ENCODE measurements around the gene WIPF2. TPM values are rescaled to one million over a fixed set of nuclear protein-coding genes. Genes with fewer than 3 reads are reported as not detected.
"Not testable (repeated sequence)": the region's sequence is repeated elsewhere in the genome, so short reads cannot be mapped to it uniquely, and the experiment has no call there.

The WIPF2 gene
- total RNA-seq, 3 donors from 2014 or later (not counting 1 experiment from before 2014, with no cell fraction given), result 43.2 to 47.4 (median 43.9) TPM

- Histone ChIP-seq H3K36me3 (ENCODE audit: control insufficient read depth, insufficient read depth, low read length) (no peaks in the 10 kb centered on the region), H3K9me3 (ENCODE audit: control insufficient read depth, insufficient read depth, low read length) (no peaks in the 10 kb centered on the region), H3K27ac (ENCODE audit: low read length) (no peak overlapping the region), H3K27me3 (ENCODE audit: control insufficient read depth, insufficient read depth, low read length) (no peaks in the 10 kb centered on the region), H3K4me1 (ENCODE audit: control insufficient read depth, insufficient read depth, low read length) (no peaks in the 10 kb centered on the region), H3K4me3 (ENCODE audit: low read length) (no peak overlapping the region)
- ATAC-seq, result no peak
- DNase-seq, result no peak
- intact Hi-C loops (cut with micrococcal nuclease), result no loop called here
- Mint-ChIP-seq H3K4me1 (no peaks in the 10 kb centered on the region), H3K36me3 (no peaks in the 10 kb centered on the region), H3K27ac (no peak overlapping the region), H3K4me3 (no peak overlapping the region), H3K9me3 (no peaks in the 10 kb centered on the region), H3K27me3 (ENCODE audit: low read depth in 2 of 2) (no peaks in the 10 kb centered on the region)
- TF ChIP-seq CTCF (IDR thresholded peaks at IDR 0.05), result no peak
- WGBS (ENCODE audit: insufficient coverage), result 100% methylated on average over 1 of the region's 2 CpGs
These were observed 78.4 kb downstream of the WIPF2 start for GRCh38 chr17:40297511-40297910.

GRCh38 chr17:40298726-40299125, 79.6 kb downstream of the WIPF2 start:
- H3K27me3 Mint-ChIP-seq (ENCODE audit: low read depth in 2 of 2), result no peaks in the 10 kb centered on the region
- no peak overlapping the region for H3K4me3 Mint-ChIP-seq
- H3K36me3 ChIP-seq (ENCODE audit: control insufficient read depth, insufficient read depth, low read length), result no peaks in the 10 kb centered on the region
- DNase-seq (no peak), ATAC-seq (no peak)
- peaks cover 3% of the 10 kb centered on the region for H3K4me1 ChIP-seq (ENCODE audit: control insufficient read depth, insufficient read depth, low read length)
- H3K9me3 Mint-ChIP-seq, result no peaks in the 10 kb centered on the region
- no peak overlapping the region for H3K27ac ChIP-seq (ENCODE audit: low read length)
- H3K4me1 Mint-ChIP-seq, result peaks cover 6 to 7% of the 10 kb centered on the region in 2 donors
- H3K27me3 ChIP-seq (ENCODE audit: control insufficient read depth, insufficient read depth, low read length), result no peaks in the 10 kb centered on the region
- H3K27ac Mint-ChIP-seq, result no peak overlapping the region
- H3K4me3 ChIP-seq (ENCODE audit: low read length), result no peak overlapping the region
- no peaks in the 10 kb centered on the region for H3K36me3 Mint-ChIP-seq
- no peaks in the 10 kb centered on the region for H3K9me3 ChIP-seq (ENCODE audit: control insufficient read depth, insufficient read depth, low read length)
- 100% methylated on average over 1 of the region's 3 CpGs for WGBS (ENCODE audit: insufficient coverage)
- intact Hi-C loops (cut with micrococcal nuclease), result no loop called here
- no peak for TF ChIP-seq CTCF (IDR thresholded peaks at IDR 0.05)

DNA sequence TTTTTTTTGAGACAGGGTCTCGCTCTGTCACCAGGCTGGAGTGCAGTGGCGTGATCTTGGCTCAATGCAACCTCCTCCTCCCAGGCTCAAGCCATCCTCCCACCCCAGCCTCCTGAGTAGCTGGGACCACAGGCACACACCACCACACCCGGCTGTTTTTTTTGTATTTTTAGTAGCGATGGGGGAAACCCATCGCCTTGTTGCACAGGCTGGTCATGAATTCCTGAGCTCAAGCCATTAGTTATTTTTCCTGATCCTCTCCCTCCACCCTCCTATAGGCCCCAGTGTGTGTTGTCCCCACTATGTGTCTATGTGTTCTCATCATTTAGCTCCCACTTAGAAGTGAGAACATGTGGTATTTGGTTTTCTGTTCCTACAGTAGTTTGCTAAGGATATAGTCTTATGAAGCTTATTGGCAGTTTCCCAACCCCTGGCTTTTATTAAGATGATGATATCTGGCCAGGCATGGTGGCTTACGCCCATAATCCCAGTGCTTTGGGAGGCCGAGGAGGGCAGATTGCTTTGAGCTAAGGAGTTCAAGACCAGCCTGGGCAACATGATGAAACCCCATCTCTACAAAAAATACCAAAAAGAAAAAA, 80.2 kb downstream of the WIPF2 start:
- 95% methylated on average over 6 of the region's 7 CpGs for WGBS (ENCODE audit: insufficient coverage)
- intact Hi-C loops (cut with micrococcal nuclease); H3K36me3 ChIP-seq (ENCODE audit: control insufficient read depth, insufficient read depth, low read length); DNase-seq; H3K9me3 Mint-ChIP-seq; H3K27ac Mint-ChIP-seq; H3K4me3 ChIP-seq (ENCODE audit: low read length); H3K9me3 ChIP-seq (ENCODE audit: control insufficient read depth, insufficient read depth, low read length); H3K36me3 Mint-ChIP-seq; H3K4me1 ChIP-seq (ENCODE audit: control insufficient read depth, insufficient read depth, low read length); ATAC-seq; H3K27me3 Mint-ChIP-seq (ENCODE audit: low read depth in 2 of 2); H3K27ac ChIP-seq (ENCODE audit: low read length); H3K4me1 Mint-ChIP-seq; H3K27me3 ChIP-seq (ENCODE audit: control insufficient read depth, insufficient read depth, low read length); H3K4me3 Mint-ChIP-seq: not testable (repeated sequence)

DNA sequence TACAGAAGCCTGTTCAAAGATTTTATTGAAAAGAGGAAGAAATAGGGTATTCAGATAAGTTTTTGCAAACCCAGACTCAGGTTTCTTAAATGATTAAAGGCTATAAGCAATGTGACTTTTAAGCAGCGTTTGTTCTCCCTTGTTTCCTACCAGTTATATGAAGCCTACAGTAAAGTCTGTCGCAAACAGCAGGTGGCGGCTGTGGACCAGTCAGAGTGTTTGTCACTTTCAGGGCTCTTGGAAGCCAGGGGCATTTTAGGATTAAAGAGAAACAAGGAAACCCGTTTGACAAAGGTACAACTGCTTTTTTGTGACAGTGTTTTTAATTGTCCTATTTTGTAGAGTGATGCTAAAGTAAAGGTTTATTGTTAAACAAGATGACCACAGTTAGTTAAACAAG, 82.2 kb downstream of the WIPF2 start:
- H3K4me3 ChIP-seq (ENCODE audit: low read length), result no peak overlapping the region
- H3K27me3 Mint-ChIP-seq (ENCODE audit: low read depth in 2 of 2), result no peaks in the 10 kb centered on the region
- H3K9me3 Mint-ChIP-seq, result no peaks in the 10 kb centered on the region
- H3K27me3 ChIP-seq (ENCODE audit: control insufficient read depth, insufficient read depth, low read length), result no peaks in the 10 kb centered on the region
- H3K27ac ChIP-seq (ENCODE audit: low read length), result no peak overlapping the region
- no peak overlapping the region for H3K27ac Mint-ChIP-seq
- intact Hi-C loops (cut with micrococcal nuclease), result loop anchor here (5.0 kb wide), 1 partner anchor 231 kb away; no protein-coding TSS in a partner anchor
- H3K4me3 Mint-ChIP-seq, result no peak overlapping the region
- no peaks in the 10 kb centered on the region for H3K36me3 ChIP-seq (ENCODE audit: control insufficient read depth, insufficient read depth, low read length)
- no peaks in the 10 kb centered on the region for H3K9me3 ChIP-seq (ENCODE audit: control insufficient read depth, insufficient read depth, low read length)
- peak in 1 of 2 donors; percentile 30 for DNase-seq
- H3K4me1 ChIP-seq (ENCODE audit: control insufficient read depth, insufficient read depth, low read length), result peaks cover 3% of the 10 kb centered on the region
- no peak for ATAC-seq
- WGBS (ENCODE audit: insufficient coverage), result 80% methylated on average over 4 of the region's 4 CpGs
- TF ChIP-seq CTCF (IDR thresholded peaks at IDR 0.05), result no peak
- no peaks in the 10 kb centered on the region for H3K36me3 Mint-ChIP-seq
- peaks cover 6 to 7% of the 10 kb centered on the region in 2 donors for H3K4me1 Mint-ChIP-seq
